GM12872 (cell line): Measurements from ENCODE around the gene ICA1L.

Experiments used
- CTCF ChIP-seq: IDR thresholded peaks from 3 replicates; pipeline ENCODE4 v1.5.1; 2011; ENCODE audit warnings: low read depth, mild to moderate bottlenecking, low read length, moderate library complexity; ENCODE audit not compliant: insufficient read depth

ICA1L gene

DNA sequence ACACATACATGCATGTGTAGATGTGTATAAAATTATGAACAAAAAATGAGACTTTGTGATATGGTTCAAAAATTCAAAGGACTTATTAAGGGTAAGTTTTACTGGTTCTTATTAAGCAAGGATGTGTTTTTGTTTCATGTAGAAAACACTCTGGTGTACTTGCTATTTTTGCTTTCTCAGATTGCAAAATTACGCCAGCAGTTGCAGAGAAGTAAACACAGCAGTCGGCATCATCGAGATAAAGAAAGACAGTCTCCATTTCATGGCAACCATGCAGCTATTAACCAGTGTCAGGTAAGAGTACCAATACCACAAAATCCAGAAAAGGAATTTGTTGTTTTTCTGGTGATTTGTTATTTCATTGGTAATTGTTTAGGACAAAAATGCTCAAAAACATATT, 145.5 kb downstream of the ICA1L start:
- TF ChIP-seq CTCF, result no peak

DNA sequence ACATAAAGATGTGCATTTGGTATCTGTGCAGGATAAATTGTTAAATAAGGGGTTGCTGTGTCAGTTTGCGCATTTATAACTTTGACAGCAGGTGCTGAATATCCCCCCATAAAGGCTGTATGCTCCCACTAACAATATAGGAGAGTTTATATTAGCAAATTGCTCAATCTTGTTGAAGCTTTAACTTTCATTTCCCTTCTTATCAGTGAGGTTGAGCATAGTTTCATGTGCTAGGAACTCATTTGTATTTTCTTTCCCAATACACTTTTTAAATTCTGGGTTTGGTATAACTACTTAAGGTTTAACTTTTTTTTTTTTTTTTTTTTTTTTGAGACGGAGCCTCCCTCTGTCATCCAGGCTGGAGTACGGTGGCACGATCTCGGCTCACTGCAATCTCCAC, 147.8 kb downstream of the ICA1L start:
- no peak for TF ChIP-seq CTCF
